K562 (cell line): ENCODE measurements around the gene SLC19A1.
"Not testable (repeated sequence)": the region's sequence is repeated elsewhere in the genome, so short reads cannot be mapped to it uniquely, and the experiment has no call there.

Source experiments
- FOXK2 ChIP-seq, 2 experiments: fragments of 450-650 bp; IDR thresholded peaks in 1 of 2; conservative IDR thresholded peaks in 1 of 2; 2 replicates each; pipeline ENCODE4 v1.6.1; 2016; ENCODE audit warnings: low read depth in 2 of 2, mild to moderate bottlenecking in 1 of 2
- MYC ChIP-seq, 2 experiments: fragments of 250-450 bp in 1 of 2; sonication (Bioruptor Pico) in 1 of 2; IDR thresholded peaks; 2 replicates each; pipeline versions ENCODE4 v1.5.1 to v1.6.1; 2012 to 2021; ENCODE audit warnings: low read depth in 2 of 2, borderline replicate concordance in 1 of 2, improper control_type of control experiment in 1 of 2, low read length in 1 of 2, mild to moderate bottlenecking in 1 of 2, moderate library complexity in 1 of 2
- RBM39 ChIP-seq: fragments of 200-400 bp; formaldehyde crosslinking; optimal IDR thresholded peaks from 2 replicates; pipeline ENCODE3; 2018; ENCODE audit warnings: low read depth, low read length
- SIX5 ChIP-seq, 2 experiments: IDR thresholded peaks; 2 replicates each; pipeline ENCODE4 v1.6.1; 2011; ENCODE audit warnings: low read length in 2 of 2, borderline replicate concordance in 1 of 2, low read depth in 1 of 2, mild to moderate bottlenecking in 1 of 2, moderate library complexity in 1 of 2; ENCODE audit not compliant: insufficient read depth in 1 of 2
- TAF1 ChIP-seq: IDR thresholded peaks from 2 replicates; pipeline ENCODE4 v1.6.1; 2011; ENCODE audit warnings: mild to moderate bottlenecking, low read length, moderate library complexity; ENCODE audit not compliant: insufficient read depth, control insufficient read depth, severe bottlenecking; ENCODE audit errors: extremely low read depth
- ZBTB9 ChIP-seq: fragments of 450-650 bp; formaldehyde crosslinking; IDR thresholded peaks from 2 replicates; pipeline ENCODE4 v1.4.0; 2020; ENCODE audit warnings: mild to moderate bottlenecking, moderate library complexity
- TF ChIP-seq, protein P1 (sequence below), 3 experiments: IDR thresholded peaks in 2 of 3; conservative IDR thresholded peaks in 1 of 3; 2 replicates each; pipeline ENCODE4 v1.5.1; 2011 to 2012; ENCODE audit warnings: low read length in 3 of 3, mild to moderate bottlenecking in 3 of 3, control low read depth in 2 of 3, improper control_type of control experiment in 1 of 3, inconsistent platforms in 1 of 3, low read depth in 1 of 3, mixed read lengths in 1 of 3, moderate library complexity in 1 of 3; ENCODE audit not compliant: insufficient read depth in 2 of 3
- TF ChIP-seq, protein P2 (sequence below): fragments of 450-650 bp; IDR thresholded peaks from 2 replicates; pipeline ENCODE4 v1.6.1; 2016; ENCODE audit warnings: missing biosample characterization, missing genetic modification characterization

GRCh38 chr21:45564137-45564536 is 21.9 kb upstream of the SLC19A1 start:
- not testable (repeated sequence) for TF ChIP-seq MYC (IDR thresholded peaks at IDR 0.05; ENCODE audit: low read depth, low read length); MYC (CRISPR knock-in tag; IDR thresholded peaks at IDR 0.05; ENCODE audit: borderline replicate concordance, low read depth); SIX5 (IDR thresholded peaks at IDR 0.05; ENCODE audit: borderline replicate concordance in 1 of 2, insufficient read depth in 1 of 2, low read depth in 1 of 2, low read length in 2 of 2); TAF1; ZBTB9; FOXK2 (conservative IDR thresholded peaks at IDR 0.05 in 1 of 2, IDR thresholded peaks at IDR 0.05 in 1 of 2; ENCODE audit: low read depth in 2 of 2); RBM39
- TF ChIP-seq, protein P1, sequence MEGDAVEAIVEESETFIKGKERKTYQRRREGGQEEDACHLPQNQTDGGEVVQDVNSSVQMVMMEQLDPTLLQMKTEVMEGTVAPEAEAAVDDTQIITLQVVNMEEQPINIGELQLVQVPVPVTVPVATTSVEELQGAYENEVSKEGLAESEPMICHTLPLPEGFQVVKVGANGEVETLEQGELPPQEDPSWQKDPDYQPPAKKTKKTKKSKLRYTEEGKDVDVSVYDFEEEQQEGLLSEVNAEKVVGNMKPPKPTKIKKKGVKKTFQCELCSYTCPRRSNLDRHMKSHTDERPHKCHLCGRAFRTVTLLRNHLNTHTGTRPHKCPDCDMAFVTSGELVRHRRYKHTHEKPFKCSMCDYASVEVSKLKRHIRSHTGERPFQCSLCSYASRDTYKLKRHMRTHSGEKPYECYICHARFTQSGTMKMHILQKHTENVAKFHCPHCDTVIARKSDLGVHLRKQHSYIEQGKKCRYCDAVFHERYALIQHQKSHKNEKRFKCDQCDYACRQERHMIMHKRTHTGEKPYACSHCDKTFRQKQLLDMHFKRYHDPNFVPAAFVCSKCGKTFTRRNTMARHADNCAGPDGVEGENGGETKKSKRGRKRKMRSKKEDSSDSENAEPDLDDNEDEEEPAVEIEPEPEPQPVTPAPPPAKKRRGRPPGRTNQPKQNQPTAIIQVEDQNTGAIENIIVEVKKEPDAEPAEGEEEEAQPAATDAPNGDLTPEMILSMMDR (IDR thresholded peaks at IDR 0.05 in 2 of 3, conservative IDR thresholded peaks at IDR 0.05 in 1 of 3; ENCODE audit: insufficient read depth in 2 of 3, low read depth in 1 of 3, low read length in 3 of 3): not testable (repeated sequence)
- TF ChIP-seq, protein P2, sequence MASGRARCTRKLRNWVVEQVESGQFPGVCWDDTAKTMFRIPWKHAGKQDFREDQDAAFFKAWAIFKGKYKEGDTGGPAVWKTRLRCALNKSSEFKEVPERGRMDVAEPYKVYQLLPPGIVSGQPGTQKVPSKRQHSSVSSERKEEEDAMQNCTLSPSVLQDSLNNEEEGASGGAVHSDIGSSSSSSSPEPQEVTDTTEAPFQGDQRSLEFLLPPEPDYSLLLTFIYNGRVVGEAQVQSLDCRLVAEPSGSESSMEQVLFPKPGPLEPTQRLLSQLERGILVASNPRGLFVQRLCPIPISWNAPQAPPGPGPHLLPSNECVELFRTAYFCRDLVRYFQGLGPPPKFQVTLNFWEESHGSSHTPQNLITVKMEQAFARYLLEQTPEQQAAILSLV: not testable (repeated sequence)
